GM21529 (cell line): ENCODE data around the gene CSNK1G1.
A peak's percentile ranks its signal among the peaks of the same experiment; 100 is the strongest.

Experiments used
- ATAC-seq: cut with Tn5 transposase; IDR thresholded peaks from one replicate; pipeline ENCODE4 v1.9.1; 2021; ENCODE audit not compliant: unreplicated experiment

CSNK1G1 gene

GRCh38 chr15:64157599-64158125 is 198.3 kb downstream of the CSNK1G1 start:
- no peak for ATAC-seq

GRCh38 chr15:64156652-64157331 is 199.2 kb downstream of the CSNK1G1 start:
- no peak for ATAC-seq

- no peak for ATAC-seq
Measured at GRCh38 chr15:64155802-64156651, 199.9 kb downstream of the CSNK1G1 start.

GRCh38 chr15:64153480-64154367 is 202.2 kb downstream of the CSNK1G1 start:
- peak; percentile 54 for ATAC-seq

GRCh38 chr15:64152507-64153387 is 203.2 kb downstream of the CSNK1G1 start:
- peak; percentile 20 for ATAC-seq

GRCh38 chr15:64151727-64152506 is 204.1 kb downstream of the CSNK1G1 start, which contains the start of gene SNX22:
TSS of gene SNX22 (plus strand) at chr15:64151731. CDS start at chr15:64151776, 45 bp downstream.
- no peak for ATAC-seq

- ATAC-seq, result no peak
Measured at GRCh38 chr15:64149893-64150578, 205.9 kb downstream of the CSNK1G1 start.

- ATAC-seq, result no peak
Measured at GRCh38 chr15:64149424-64149823, 206.5 kb downstream of the CSNK1G1 start.

GRCh38 chr15:64148581-64148980 is 207.4 kb downstream of the CSNK1G1 start:
- ATAC-seq, result no peak

GRCh38 chr15:64148168-64148567 is 207.8 kb downstream of the CSNK1G1 start:
- ATAC-seq, result no peak

- ATAC-seq, result no peak
Measured at GRCh38 chr15:64146885-64147681, 208.9 kb downstream of the CSNK1G1 start.

GRCh38 chr15:64146520-64146884 is 209.5 kb downstream of the CSNK1G1 start:
- no peak for ATAC-seq

- no peak for ATAC-seq
Measured at GRCh38 chr15:64146041-64146440, 209.9 kb downstream of the CSNK1G1 start.

GRCh38 chr15:64144565-64145281 is 211.2 kb downstream of the CSNK1G1 start:
- ATAC-seq, result peak; percentile 83

GRCh38 chr15:64144192-64144564 is 211.8 kb downstream of the CSNK1G1 start:
- ATAC-seq, result no peak

- ATAC-seq, result no peak
Measured at GRCh38 chr15:64143276-64143675, 212.7 kb downstream of the CSNK1G1 start.

- ATAC-seq, result no peak
Measured at GRCh38 chr15:64141798-64142512, 214.0 kb downstream of the CSNK1G1 start.
